PFSK-1 (cell line): Measurements from ENCODE around the gene TMA7B.

ENCODE experiments used
- FOXP2 ChIP-seq: optimal IDR thresholded peaks from 2 replicates; pipeline ENCODE3; 2011; ENCODE audit warnings: borderline replicate concordance, control low read depth, inconsistent platforms; ENCODE audit not compliant: insufficient read depth; ENCODE audit errors: extremely low read length, extremely low read depth
- POLR2AphosphoS5 ChIP-seq: IDR thresholded peaks from 2 replicates; pipeline ENCODE4 v1.6.1; 2012; ENCODE audit warnings: low read depth, mild to moderate bottlenecking, control low read depth, low read length, moderate library complexity
- REST ChIP-seq, 2 experiments: IDR thresholded peaks; 2 replicates each; pipeline versions ENCODE4 v1.6.1 to v1.8.0; 2011 to 2012; ENCODE audit warnings: low read depth in 2 of 2, low read length in 2 of 2, control low read depth in 1 of 2, inconsistent platforms in 1 of 2, mild to moderate bottlenecking in 1 of 2, moderate library complexity in 1 of 2; ENCODE audit not compliant: insufficient read depth in 1 of 2
- SIN3A ChIP-seq: IDR thresholded peaks from 2 replicates; pipeline ENCODE4 v1.6.1; 2012; ENCODE audit warnings: mild to moderate bottlenecking, low read length, moderate library complexity, borderline replicate concordance; ENCODE audit not compliant: insufficient read depth
- TAF1 ChIP-seq: IDR thresholded peaks from 2 replicates; pipeline ENCODE4 v1.6.1; 2012; ENCODE audit warnings: low read length, control low read depth, borderline replicate concordance; ENCODE audit not compliant: insufficient read depth

The TMA7B gene

GRCh38 chr22:39925909-39926679 is 34.1 kb upstream of the TMA7B start:
- TF ChIP-seq FOXP2, result no peak
- no peak for TF ChIP-seq TAF1
- TF ChIP-seq SIN3A, result no peak
- no peak for TF ChIP-seq REST (IDR thresholded peaks at IDR 0.05; ENCODE audit: insufficient read depth in 1 of 2, low read depth in 2 of 2, low read length in 2 of 2)
- no peak for TF ChIP-seq POLR2AphosphoS5

- TF ChIP-seq SIN3A, result no peak
- no peak for TF ChIP-seq POLR2AphosphoS5
- no peak for TF ChIP-seq FOXP2
Measured at GRCh38 chr22:39926753-39927152, 33.4 kb upstream of the TMA7B start.

- no peak for TF ChIP-seq FOXP2
- TF ChIP-seq SIN3A, result no peak
Measured at GRCh38 chr22:39927544-39927943, 32.7 kb upstream of the TMA7B start.

- TF ChIP-seq FOXP2 (no peak), REST (IDR thresholded peaks at IDR 0.05; ENCODE audit: insufficient read depth in 1 of 2, low read depth in 2 of 2, low read length in 2 of 2) (no peak), POLR2AphosphoS5 (no peak), SIN3A (no peak), TAF1 (no peak)
Measured at GRCh38 chr22:39928536-39929520, 31.4 kb upstream of the TMA7B start.

- TF ChIP-seq REST (IDR thresholded peaks at IDR 0.05; ENCODE audit: insufficient read depth in 1 of 2, low read depth in 2 of 2, low read length in 2 of 2) (no peak), FOXP2 (no peak), TAF1 (no peak), POLR2AphosphoS5 (no peak), SIN3A (no peak)
Measured at GRCh38 chr22:39931251-39931650, 28.9 kb upstream of the TMA7B start.

- no peak for TF ChIP-seq POLR2AphosphoS5
- no peak for TF ChIP-seq REST (IDR thresholded peaks at IDR 0.05; ENCODE audit: insufficient read depth in 1 of 2, low read depth in 2 of 2, low read length in 2 of 2)
- no peak for TF ChIP-seq TAF1
- TF ChIP-seq SIN3A, result no peak
- TF ChIP-seq FOXP2, result no peak
Measured at GRCh38 chr22:39932166-39932565, 28.0 kb upstream of the TMA7B start.
